ENCODE results near the gene GFPT1.
"Not testable (repeated sequence)": the region's sequence is repeated elsewhere in the genome, so short reads cannot be mapped to it uniquely, and the experiment has no call there.

The GFPT1 gene

GRCh38 chr2:69386789-69387734, at the start of gene GFPT1:
TSS of gene GFPT1 (minus strand) at chr2:69387227. CDS start at chr2:69387071, 156 bp downstream.
- DNase-seq = peak; percentile 95
- ATAC-seq = peak; percentile 98

GRCh38 chr2:69436596-69436937, 49.5 kb upstream of the GFPT1 start:
- no peak for ATAC-seq

DNA sequence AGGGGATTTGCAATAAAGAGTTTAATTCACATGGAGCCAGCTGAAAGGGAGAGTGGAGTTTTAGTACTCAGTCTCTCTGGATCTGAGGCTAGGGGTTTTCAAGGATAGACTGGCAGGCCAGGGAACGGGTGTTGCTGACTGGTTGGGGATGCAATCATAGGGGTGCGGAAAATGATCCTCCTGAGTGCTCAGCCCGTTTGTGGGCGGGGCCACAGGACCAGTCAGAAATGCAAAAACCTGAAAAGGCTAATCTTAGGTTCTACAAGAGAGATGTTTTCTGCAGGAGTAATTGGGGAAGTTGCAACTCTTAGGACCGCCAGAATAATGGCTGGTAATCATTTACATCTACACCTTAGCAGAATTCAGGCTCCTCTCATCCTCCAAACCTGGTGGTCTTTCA, 47.7 kb upstream of the GFPT1 start:
- DNase-seq (no peak), ATAC-seq (no peak)

More at GRCh38 chr2:69436596-69436937, 49.5 kb upstream of the GFPT1 start:
- no peak for DNase-seq

DNA sequence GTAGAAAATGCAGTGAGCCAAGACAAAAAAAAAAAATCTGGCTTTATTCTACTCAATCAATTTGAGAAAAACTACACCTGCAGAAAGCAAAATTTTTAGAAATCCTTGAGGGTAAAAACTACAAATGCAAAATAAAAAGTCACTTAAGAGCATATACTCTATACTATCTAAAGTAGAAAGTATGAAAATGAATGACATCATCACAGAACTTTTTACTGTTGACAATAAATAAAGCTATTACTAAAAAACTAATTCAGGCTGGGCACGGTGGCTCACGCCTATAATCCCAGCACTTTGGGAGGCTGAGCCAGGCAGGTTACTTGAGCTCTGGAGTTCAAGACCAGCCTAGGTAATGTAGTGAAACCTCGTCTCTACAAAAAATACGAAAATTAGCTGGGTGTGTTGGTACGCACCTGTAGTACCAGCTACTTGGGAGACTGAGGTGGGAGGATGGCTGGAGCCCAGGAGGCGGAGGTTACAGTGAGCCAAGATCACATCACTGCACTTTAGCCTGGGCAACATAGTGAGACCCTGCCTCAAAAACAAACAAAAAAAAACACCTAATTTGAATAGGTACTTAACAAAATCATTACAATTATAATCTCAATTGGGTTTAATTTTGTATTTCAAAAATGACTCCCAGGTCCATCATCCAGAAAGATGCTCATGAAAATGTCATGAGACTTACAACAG, 42.6 kb upstream of the GFPT1 start:
- DNase-seq (no peak), ATAC-seq (no peak)

DNA sequence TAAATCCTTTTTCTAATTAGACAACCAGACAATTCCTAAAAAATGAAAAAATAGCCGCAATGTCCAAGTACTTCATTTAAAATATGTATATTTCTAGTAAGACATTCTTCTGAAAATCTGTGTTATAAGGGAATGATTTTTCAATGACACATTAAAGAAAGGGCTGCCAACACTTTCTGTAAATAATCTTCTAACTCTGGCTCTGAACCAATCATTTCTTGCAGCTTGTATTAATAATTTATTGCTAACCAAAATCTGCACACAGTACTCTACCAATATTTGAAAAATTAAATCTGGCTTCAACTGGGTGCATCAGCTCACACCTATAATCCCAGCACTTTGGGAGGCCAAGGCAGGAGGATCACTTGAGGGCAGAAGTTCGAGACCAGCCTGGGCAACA, 42.0 kb upstream of the GFPT1 start:
- ATAC-seq = no peak
- DNase-seq = no peak

- DNase-seq (no peak), ATAC-seq (no peak)
Measured at GRCh38 chr2:69424419-69424818, 37.4 kb upstream of the GFPT1 start.

DNA sequence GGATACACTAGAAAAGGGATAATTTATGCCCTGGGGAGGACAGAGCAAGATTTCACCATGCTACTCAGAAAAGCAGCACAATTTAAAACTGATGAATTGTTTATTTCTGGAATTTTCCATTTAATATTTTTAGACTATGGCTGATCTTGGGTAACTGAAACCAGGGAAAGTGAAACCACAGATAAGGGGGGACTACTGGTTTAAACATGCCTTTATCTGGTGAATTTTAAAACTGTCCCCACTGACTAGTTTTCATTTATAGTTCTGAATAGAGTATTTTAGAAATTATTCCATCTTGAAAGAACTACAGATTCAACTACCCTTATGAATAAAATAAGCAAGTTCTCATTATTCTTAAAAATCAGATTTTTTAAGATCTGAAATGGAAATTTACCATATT, 35.2 kb upstream of the GFPT1 start:
- DNase-seq (no peak), ATAC-seq (no peak)

- not testable (repeated sequence) for DNase-seq, ATAC-seq
Measured at GRCh38 chr2:69419111-69419510, 32.1 kb upstream of the GFPT1 start.

GRCh38 chr2:69416147-69416546, 29.1 kb upstream of the GFPT1 start:
- no peak for DNase-seq
- no peak for ATAC-seq

DNA sequence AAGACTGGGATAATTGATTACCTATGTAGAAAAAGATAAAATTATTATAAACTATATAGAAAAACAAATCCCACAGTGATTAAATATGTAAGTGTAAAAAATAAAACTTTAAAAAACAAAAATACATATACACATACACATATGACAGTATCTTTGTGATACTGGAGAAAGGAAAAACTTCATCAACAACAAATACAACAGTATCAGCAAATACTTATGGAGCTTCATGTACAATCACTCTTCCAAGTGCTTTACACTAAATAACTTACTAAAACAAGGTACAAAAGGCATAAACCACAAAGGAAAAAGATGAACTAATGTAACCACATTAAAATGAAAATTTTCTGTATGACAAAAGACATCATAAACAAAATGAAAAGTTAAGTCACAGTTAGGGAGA, 24.1 kb upstream of the GFPT1 start:
- ATAC-seq (no peak), DNase-seq (no peak)

- DNase-seq (no peak), ATAC-seq (no peak)
Measured at GRCh38 chr2:69405306-69405705, 18.3 kb upstream of the GFPT1 start.

DNA sequence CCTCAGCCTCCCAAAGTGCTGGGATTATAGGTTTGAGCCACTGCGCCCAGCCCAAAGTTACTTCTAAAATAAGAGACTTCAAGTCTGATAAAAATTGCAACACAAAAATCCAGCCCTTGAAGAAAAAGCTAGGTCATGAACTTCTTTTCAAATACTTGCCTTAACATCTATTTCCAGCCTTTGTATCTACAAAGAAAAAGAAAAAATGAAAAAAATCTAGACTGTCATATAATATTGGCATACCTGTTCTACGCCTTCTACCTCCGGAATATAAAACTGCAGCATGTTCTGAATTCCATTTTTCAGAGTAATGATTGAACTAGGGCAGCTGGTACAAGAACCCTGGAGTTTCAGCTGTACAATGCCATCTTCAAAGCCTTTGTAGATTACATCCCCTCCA, 13.1 kb upstream of the GFPT1 start:
- ATAC-seq (no peak), DNase-seq (no peak)

GRCh38 chr2:69397234-69397633, 10.2 kb upstream of the GFPT1 start:
- DNase-seq = no peak

GRCh38 chr2:69395866-69396265, 8.8 kb upstream of the GFPT1 start:
- ATAC-seq (no peak), DNase-seq (no peak)

More at GRCh38 chr2:69397234-69397633, 10.2 kb upstream of the GFPT1 start:
- ATAC-seq = no peak

DNA sequence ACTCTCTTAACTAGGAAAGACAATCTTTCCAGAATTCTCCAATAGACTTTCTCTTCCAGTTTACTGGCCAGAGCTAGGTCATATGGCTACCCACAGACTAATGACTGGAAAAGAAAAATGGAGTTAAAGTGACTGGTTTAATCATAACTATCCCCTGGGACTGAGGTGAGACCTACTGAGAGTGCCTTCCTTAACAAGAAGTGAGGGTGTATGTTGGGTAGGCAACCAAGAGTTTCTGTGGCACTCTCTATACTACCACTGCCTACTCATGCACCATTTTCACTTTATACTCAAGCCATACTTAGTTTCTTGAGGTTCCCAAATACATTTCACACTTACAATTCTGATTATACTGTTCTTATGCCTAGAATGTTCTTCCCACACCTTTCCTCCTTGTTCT, 6.9 kb upstream of the GFPT1 start:
- no peak for DNase-seq
- no peak for ATAC-seq

- no peak for DNase-seq
Measured at GRCh38 chr2:69390471-69390870, 3.4 kb upstream of the GFPT1 start.

DNA sequence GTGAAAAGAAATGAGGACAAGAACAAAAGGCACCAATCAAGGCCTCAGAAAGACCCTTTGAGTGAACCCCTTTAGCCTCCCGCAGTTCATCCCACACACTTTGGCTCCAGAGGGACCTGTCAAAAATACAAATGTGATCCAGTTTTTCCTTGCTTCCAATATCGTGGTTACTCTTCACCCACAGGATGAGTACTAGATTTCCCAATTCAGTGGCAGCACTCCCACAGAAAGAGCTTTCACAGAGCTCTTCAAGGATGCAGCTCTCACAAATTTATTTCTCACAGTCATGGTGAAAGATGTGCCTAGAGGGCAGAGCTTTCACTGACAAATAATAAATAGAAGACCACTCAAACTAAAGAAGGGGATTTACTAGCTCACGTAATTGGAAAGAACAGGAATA, 3.0 kb upstream of the GFPT1 start:
- ATAC-seq (no peak), DNase-seq (no peak)

More at GRCh38 chr2:69390471-69390870, 3.4 kb upstream of the GFPT1 start:
- no peak for ATAC-seq

DNA sequence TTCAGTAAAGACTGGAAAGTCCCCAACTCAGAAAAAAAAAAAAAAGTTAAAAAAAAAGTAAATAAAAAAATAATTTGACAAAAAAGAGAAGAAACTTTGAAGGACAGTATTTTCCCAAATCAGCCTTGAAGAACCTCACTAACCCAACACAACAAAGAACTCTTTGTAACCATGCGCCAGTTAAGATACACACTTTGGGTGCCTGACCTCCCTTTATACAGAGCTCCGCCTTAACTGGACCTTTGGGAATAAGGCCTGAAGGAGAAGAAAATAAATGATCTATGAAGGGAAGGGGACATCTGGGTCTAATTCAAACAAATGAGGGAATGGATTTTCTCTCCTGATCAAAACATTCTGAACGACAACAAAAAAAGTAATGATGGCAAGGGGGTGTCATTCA, 2.2 kb upstream of the GFPT1 start:
- ATAC-seq (no peak), DNase-seq (no peak)

- no peak for ATAC-seq
- DNase-seq = no peak
Measured at GRCh38 chr2:69387770-69388481, 899 bp upstream of the GFPT1 start.

DNA sequence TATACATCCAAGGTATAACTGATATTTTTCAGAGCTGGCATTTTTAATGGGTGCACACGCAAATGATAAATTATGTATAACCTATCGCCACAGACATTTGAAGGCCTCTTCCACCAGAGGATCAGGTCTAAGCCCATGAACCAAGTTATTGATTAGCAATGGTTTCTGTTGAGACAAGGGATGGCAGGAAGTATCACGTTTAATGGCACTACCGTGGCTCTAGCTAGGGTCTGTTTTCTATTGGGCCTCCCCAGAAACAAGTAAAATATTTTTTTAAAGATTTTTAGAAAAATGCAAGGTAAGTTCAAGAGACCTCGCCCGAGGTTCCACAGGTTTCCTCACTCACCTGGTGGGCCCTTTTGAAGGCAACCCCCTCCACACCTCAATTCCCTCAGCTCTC, 667 bp downstream of the GFPT1 start:
- DNase-seq (no peak), ATAC-seq (no peak)

GRCh38 chr2:69385443-69386151, 1.4 kb downstream of the GFPT1 start:
- DNase-seq (no peak), ATAC-seq (no peak)

DNA sequence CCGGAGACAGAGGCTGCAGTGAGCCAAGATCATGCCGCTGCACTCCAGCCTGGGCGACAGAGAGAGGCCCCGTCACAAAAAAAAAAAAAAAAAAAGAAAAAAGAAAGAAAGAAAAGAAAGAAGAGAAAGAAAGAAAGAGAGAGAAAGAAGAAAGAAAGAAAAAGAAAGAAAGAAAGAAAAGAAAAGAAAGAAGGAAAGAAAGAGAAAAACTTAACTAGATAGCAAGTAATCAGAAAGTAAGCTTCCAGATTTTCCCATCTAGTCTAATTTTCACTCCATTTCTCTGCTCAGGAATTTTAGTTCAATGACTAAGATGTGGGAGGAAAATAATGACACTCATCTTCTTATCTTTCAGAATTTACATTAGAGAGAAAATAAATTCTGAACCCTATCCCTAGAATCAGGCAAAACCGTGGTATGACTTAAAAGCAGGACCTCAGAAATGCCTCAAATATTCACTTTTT, 2.4 kb downstream of the GFPT1 start:
- ATAC-seq (no peak), DNase-seq (no peak)

Measured in stimulated activated naive CD8-positive, alpha-beta T cell treated with anti-CD3 and anti-CD28 coated beads, Interleukin-15, Interleukin-2, amounts not matched to agents 100 U/mL and 50 U/mL, for 24 hours (primary cell).